ENCODE measurements around the gene DDX39B. TPM values are rescaled to one million over a fixed set of nuclear protein-coding genes. Genes with fewer than 3 reads are reported as not detected.

Gene DDX39B
- total and polyA plus RNA-seq, 12 donors = 155 to 969 (median 298) TPM

DNA sequence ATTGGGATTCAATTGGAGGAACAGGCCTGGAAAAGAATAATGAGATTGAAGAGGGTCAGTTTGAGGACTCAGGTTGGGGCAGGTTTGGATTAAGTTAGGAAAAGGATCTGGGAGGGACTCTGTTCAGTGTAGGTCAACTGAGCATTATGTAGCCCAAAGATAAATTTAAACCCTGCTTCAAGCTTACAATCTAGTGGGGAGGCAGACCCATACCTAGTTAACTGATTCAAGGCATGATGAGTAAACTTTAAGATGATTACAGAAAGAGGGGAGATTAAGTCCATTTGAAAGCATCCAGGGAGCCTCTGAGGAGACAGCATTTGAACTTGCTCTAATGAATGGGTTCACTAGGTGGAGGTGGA is 18.9 kb upstream of the DDX39B start:
- peaks cover 16 to 33% of the 10 kb centered on the region in 2 donors for H3K4me1 ChIP-seq (replicated peaks in 1 of 2)
- intact Hi-C loops (cut with DNase I) = no loop called here

DNA sequence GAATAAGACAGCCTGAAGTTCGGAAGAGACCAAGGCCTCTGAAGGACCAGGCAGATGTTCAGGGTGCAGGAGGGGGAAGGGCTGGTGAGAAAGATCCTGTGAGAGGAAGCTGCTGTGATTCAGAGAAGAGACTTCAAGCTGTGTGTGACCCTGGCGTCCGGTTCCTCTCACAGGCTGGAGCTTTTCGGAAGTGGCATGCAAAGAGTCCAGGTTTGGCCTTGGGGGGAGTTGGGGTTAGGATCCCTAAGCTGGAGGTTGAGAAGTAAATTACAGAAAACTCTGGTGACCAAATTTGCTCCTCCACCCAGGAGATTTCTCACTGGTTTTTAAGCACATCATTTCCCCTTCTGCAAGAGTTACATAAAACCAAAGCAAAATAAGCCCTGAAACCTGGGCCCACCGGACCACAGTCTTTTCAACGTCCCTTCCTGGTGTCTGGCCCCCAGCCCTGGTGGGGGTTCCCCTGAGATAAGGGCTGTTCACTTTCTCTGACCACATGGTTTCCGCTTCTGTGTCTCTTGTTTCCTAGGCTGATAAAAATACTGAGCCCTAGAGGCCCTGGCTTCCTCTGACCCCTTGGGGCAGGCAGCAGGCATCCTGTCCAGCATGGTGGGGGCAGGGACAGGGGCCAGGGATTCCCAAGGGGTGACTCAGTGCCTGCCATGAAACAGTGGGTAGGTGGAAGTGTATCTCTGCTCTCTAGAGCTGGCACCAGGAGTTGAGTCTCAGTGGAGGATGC is 18.3 kb upstream of the DDX39B start:
- intact Hi-C loops (cut with DNase I) = no loop called here
- H3K36me3 ChIP-seq (replicated peaks in 1 of 2) = peaks cover 0 to 33% of the 10 kb centered on the region in 2 donors
- peak; percentile 65 to 89 (median 82) for DNase-seq

More for the DNA sequence above, 18.9 kb upstream of the DDX39B start:
- H3K27me3 ChIP-seq = no peaks in the 10 kb centered on the region
- no peaks in the 10 kb centered on the region for H3K9me3 ChIP-seq (replicated peaks in 1 of 3)
- TF ChIP-seq POLR2A (IDR thresholded peaks at IDR 0.05) = no peak
- H3K4me3 ChIP-seq = no peak overlapping the region
- no peak for DNase-seq
- peak overlapping the region in 3 of 5 donors; percentile 26 to 76 (median 69) for H3K27ac ChIP-seq
- peaks cover 0 to 33% of the 10 kb centered on the region in 2 donors for H3K36me3 ChIP-seq (replicated peaks in 1 of 2)

DNA sequence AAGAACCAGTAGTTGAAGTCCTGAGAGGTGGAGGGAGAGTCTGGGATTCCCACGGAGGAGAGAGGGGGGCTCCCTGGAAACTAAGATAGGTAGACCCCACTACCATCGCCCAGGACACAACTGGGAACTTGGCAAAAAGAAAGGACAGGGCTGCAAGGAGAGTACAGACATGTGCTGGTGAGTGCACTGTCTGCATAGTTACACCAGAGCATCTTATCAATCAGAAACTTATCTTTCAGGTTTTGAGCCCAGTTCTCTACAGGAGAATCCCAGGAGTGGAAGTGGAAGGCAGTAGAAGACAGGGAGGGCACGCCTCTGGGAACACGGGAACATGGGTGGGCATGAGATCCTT is 17.8 kb upstream of the DDX39B start:
- 59 to 76% (median 72%) methylated on average over 4 of the region's 4 CpGs for WGBS, 4 donors
- TF ChIP-seq, protein P1, sequence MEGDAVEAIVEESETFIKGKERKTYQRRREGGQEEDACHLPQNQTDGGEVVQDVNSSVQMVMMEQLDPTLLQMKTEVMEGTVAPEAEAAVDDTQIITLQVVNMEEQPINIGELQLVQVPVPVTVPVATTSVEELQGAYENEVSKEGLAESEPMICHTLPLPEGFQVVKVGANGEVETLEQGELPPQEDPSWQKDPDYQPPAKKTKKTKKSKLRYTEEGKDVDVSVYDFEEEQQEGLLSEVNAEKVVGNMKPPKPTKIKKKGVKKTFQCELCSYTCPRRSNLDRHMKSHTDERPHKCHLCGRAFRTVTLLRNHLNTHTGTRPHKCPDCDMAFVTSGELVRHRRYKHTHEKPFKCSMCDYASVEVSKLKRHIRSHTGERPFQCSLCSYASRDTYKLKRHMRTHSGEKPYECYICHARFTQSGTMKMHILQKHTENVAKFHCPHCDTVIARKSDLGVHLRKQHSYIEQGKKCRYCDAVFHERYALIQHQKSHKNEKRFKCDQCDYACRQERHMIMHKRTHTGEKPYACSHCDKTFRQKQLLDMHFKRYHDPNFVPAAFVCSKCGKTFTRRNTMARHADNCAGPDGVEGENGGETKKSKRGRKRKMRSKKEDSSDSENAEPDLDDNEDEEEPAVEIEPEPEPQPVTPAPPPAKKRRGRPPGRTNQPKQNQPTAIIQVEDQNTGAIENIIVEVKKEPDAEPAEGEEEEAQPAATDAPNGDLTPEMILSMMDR (IDR thresholded peaks at IDR 0.05) = no peak
- TF ChIP-seq POLR2A (IDR thresholded peaks at IDR 0.05) = no peak
- H3K4me1 ChIP-seq (replicated peaks in 1 of 2) = peaks cover 16 to 33% of the 10 kb centered on the region in 2 donors
- no peak for DNase-seq
- intact Hi-C loops (cut with DNase I) = no loop called here
- H3K9me3 ChIP-seq (replicated peaks in 1 of 3) = no peaks in the 10 kb centered on the region
- no peak overlapping the region for H3K4me3 ChIP-seq
- H3K27me3 ChIP-seq = no peaks in the 10 kb centered on the region
- H3K27ac ChIP-seq = peak overlapping the region in 4 of 5 donors; percentile 26 to 76 (median 54)
- peaks cover 0 to 34% of the 10 kb centered on the region in 2 donors for H3K36me3 ChIP-seq (replicated peaks in 1 of 2)

More for the DNA sequence above, 18.3 kb upstream of the DDX39B start:
- Histone ChIP-seq H3K4me3 (no peak overlapping the region), H3K9me3 (replicated peaks in 1 of 3) (no peaks in the 10 kb centered on the region), H3K4me1 (replicated peaks in 1 of 2) (peaks cover 16 to 33% of the 10 kb centered on the region in 2 donors), H3K27me3 (no peaks in the 10 kb centered on the region), H3K27ac (peak overlapping the region; percentile 12 to 76 (median 39))
- WGBS, 4 donors = 27 to 46% (median 37%) methylated on average over 7 of the region's 7 CpGs
- TF ChIP-seq, protein P1 (IDR thresholded peaks at IDR 0.05) = peak in 1 of 6 experiments; percentile 7
- TF ChIP-seq POLR2A (IDR thresholded peaks at IDR 0.05) = no peak

DNA sequence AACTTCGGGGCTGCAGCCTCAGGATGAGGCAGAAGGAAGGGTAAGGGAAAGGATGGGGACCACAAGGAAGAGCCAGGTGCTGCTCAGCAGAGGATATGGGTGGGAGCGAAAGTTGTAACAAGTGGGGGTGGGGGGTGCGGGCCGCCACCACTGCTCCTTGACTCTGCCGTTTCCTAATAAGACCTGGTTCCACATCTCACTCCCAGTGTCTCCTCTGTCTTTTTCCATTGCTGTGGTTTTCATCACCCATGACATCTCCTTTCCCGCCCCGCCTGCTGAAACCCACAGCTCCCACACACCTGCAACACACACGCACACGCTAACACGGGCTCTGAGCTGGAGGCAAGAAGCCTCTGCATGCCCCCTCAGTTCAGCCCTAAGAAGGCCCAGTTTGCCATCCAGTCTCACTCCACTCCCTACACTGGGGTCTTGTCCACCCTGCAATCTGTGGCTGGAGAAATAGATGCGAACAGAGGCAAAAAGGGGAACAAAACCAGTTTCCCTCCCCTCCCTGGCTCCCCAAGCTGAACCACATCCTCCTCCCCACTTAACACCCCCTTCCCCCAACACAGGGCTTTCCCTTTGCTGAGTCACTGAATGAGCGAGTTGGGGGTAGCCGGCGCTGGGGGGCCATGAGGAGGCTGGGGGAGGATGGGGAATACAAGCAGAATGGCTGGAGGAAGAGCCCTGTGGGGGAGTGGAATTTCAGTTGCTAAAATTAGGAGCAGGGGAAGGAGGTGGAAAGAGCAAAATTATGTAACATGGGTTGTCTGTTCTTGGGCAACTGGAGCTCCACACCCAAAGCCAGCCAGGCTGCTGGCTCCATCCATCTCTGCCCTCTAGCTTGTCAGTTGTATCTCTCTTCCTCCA is 17.1 kb upstream of the DDX39B start:
- Histone ChIP-seq H3K4me1 (replicated peaks in 1 of 2) (peaks cover 16 to 33% of the 10 kb centered on the region in 2 donors), H3K9me3 (replicated peaks in 1 of 3) (no peaks in the 10 kb centered on the region), H3K36me3 (replicated peaks in 1 of 2) (peaks cover 0 to 36% of the 10 kb centered on the region in 2 donors), H3K27me3 (no peaks in the 10 kb centered on the region), H3K4me3 (no peak overlapping the region), H3K27ac (peak overlapping the region; percentile 26 to 76 (median 39))
- 71 to 79% (median 75%) methylated on average over 14 of the region's 14 CpGs for WGBS, 4 donors
- peak in 5 of 7 donors; percentile 37 to 67 (median 51) for DNase-seq
- intact Hi-C loops (cut with DNase I) = no loop called here
- TF ChIP-seq, protein P1 (IDR thresholded peaks at IDR 0.05) = no peak
- no peak for TF ChIP-seq POLR2A (IDR thresholded peaks at IDR 0.05)
